B cell (primary cell): ENCODE data around the gene TMEM164.

Source experiments
- EZH2 ChIP-seq: IDR thresholded peaks from 2 replicates; pipeline ENCODE4 v1.6.1; 2012; ENCODE audit warnings: borderline replicate concordance, low read depth, mild to moderate bottlenecking, moderate library complexity, low read length; ENCODE audit not compliant: insufficient read depth, poor library complexity, severe bottlenecking
- TF ChIP-seq, protein P1 (sequence below): fragments of 200-600 bp; IDR thresholded peaks from one replicate; pipeline ENCODE4 v1.8.0; 2022; ENCODE audit warnings: antibody characterized with exemption, mild to moderate bottlenecking

DNA sequence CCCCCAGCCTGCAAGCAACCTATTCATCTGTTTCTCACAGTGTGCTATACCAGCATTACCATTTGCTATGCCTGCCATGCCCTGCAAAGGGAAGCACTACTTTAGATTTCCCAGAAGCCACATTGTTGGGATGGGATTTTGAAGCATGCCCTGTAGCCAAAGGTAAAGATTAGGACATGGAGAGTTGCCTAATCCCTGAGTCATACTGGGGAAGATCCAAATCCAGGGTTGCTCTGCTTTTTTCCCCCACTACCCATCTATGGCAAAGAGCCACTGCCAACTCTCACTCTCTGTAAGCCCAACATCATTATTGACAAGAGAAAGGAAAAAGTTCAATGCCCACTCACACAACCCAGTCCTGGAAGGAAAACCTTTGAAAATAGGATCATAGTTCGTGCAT, 36.7 kb upstream of the TMEM164 start:
- TF ChIP-seq, protein P1, sequence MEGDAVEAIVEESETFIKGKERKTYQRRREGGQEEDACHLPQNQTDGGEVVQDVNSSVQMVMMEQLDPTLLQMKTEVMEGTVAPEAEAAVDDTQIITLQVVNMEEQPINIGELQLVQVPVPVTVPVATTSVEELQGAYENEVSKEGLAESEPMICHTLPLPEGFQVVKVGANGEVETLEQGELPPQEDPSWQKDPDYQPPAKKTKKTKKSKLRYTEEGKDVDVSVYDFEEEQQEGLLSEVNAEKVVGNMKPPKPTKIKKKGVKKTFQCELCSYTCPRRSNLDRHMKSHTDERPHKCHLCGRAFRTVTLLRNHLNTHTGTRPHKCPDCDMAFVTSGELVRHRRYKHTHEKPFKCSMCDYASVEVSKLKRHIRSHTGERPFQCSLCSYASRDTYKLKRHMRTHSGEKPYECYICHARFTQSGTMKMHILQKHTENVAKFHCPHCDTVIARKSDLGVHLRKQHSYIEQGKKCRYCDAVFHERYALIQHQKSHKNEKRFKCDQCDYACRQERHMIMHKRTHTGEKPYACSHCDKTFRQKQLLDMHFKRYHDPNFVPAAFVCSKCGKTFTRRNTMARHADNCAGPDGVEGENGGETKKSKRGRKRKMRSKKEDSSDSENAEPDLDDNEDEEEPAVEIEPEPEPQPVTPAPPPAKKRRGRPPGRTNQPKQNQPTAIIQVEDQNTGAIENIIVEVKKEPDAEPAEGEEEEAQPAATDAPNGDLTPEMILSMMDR = no peak
- TF ChIP-seq EZH2 = no peak
